ENCODE data around the gene SLC7A10. TPM values are rescaled to one million over a fixed set of nuclear protein-coding genes. Genes with fewer than 3 reads are reported as not detected.

The SLC7A10 gene
- total and polyA plus RNA-seq, 4 donors, result 0.63 TPM; not detected in 3

- DNase-seq (peak in 1 of 2 donors; percentile 34), ATAC-seq (ENCODE audit: low FRiP score) (no peak)
- WGBS, 2 donors, result 54 to 67% methylated on average over 10 of the region's 10 CpGs
- no peaks in the 10 kb centered on the region for H3K9me3 ChIP-seq (ENCODE audit: control insufficient read depth, low read length)
- no peak overlapping the region for H3K4me3 ChIP-seq (ENCODE audit: low read length in 2 of 2)
- intact Hi-C loops (cut with DNase I), result no loop called here
- no peaks in the 10 kb centered on the region for H3K4me1 ChIP-seq (ENCODE audit: control insufficient read depth in 1 of 2, insufficient read depth in 2 of 2, low read length in 2 of 2)
- H3K27ac ChIP-seq (ENCODE audit: low read depth in 1 of 2, low read length in 2 of 2), result no peak overlapping the region
- H3K27me3 ChIP-seq (ENCODE audit: control insufficient read depth in 1 of 2, insufficient read depth in 2 of 2, low read length in 1 of 2), result no peaks in the 10 kb centered on the region
- no peaks in the 10 kb centered on the region for H3K36me3 ChIP-seq (ENCODE audit: control insufficient read depth in 1 of 2, insufficient read depth in 2 of 2, low read length in 1 of 2)
These were observed 16.5 kb upstream of the SLC7A10 start for GRCh38 chr19:33242131-33242530.

GRCh38 chr19:33241530-33242101 is 16.0 kb upstream of the SLC7A10 start:
- 11 to 15% methylated on average over 21 to 22 of the region's 22 CpGs for WGBS, 2 donors
- intact Hi-C loops (cut with DNase I), result no loop called here

GRCh38 chr19:33241091-33241529 is 15.5 kb upstream of the SLC7A10 start:
- intact Hi-C loops (cut with DNase I), result no loop called here
- H3K9me3 ChIP-seq (ENCODE audit: control insufficient read depth, low read length), result no peaks in the 10 kb centered on the region
- H3K4me1 ChIP-seq (ENCODE audit: control insufficient read depth in 1 of 2, insufficient read depth in 2 of 2, low read length in 2 of 2), result no peaks in the 10 kb centered on the region
- DNase-seq (no peak), ATAC-seq (ENCODE audit: low FRiP score) (no peak)
- H3K36me3 ChIP-seq (ENCODE audit: control insufficient read depth in 1 of 2, insufficient read depth in 2 of 2, low read length in 1 of 2), result no peaks in the 10 kb centered on the region
- H3K4me3 ChIP-seq (ENCODE audit: low read length in 2 of 2), result no peak overlapping the region
- no peak overlapping the region for H3K27ac ChIP-seq (ENCODE audit: low read depth in 1 of 2, low read length in 2 of 2)
- WGBS, 2 donors, result 66 to 67% methylated on average over 11 of the region's 11 CpGs
- no peaks in the 10 kb centered on the region for H3K27me3 ChIP-seq (ENCODE audit: control insufficient read depth in 1 of 2, insufficient read depth in 2 of 2, low read length in 1 of 2)

More at GRCh38 chr19:33241530-33242101, 16.0 kb upstream of the SLC7A10 start:
- Histone ChIP-seq H3K4me3 (ENCODE audit: low read length in 2 of 2) (no peak overlapping the region), H3K27me3 (ENCODE audit: control insufficient read depth in 1 of 2, insufficient read depth in 2 of 2, low read length in 1 of 2) (no peaks in the 10 kb centered on the region), H3K4me1 (ENCODE audit: control insufficient read depth in 1 of 2, insufficient read depth in 2 of 2, low read length in 2 of 2) (no peaks in the 10 kb centered on the region), H3K36me3 (ENCODE audit: control insufficient read depth in 1 of 2, insufficient read depth in 2 of 2, low read length in 1 of 2) (no peaks in the 10 kb centered on the region), H3K27ac (ENCODE audit: low read depth in 1 of 2, low read length in 2 of 2) (no peak overlapping the region), H3K9me3 (ENCODE audit: control insufficient read depth, low read length) (no peaks in the 10 kb centered on the region)
- ATAC-seq (ENCODE audit: low FRiP score) (peak; percentile 60), DNase-seq (peak in 1 of 2 donors; percentile 46)

- WGBS, 2 donors, result 84 to 87% methylated on average over 8 of the region's 8 CpGs
- peak in 1 of 2 donors; percentile 42 for DNase-seq
- H3K4me3 ChIP-seq (ENCODE audit: low read length in 2 of 2), result no peak overlapping the region
- intact Hi-C loops (cut with DNase I), result no loop called here
- no peaks in the 10 kb centered on the region for H3K9me3 ChIP-seq (ENCODE audit: control insufficient read depth, low read length)
- H3K27me3 ChIP-seq (ENCODE audit: control insufficient read depth in 1 of 2, insufficient read depth in 2 of 2, low read length in 1 of 2), result no peaks in the 10 kb centered on the region
- no peaks in the 10 kb centered on the region for H3K36me3 ChIP-seq (ENCODE audit: control insufficient read depth in 1 of 2, insufficient read depth in 2 of 2, low read length in 1 of 2)
- H3K4me1 ChIP-seq (ENCODE audit: control insufficient read depth in 1 of 2, insufficient read depth in 2 of 2, low read length in 2 of 2), result no peaks in the 10 kb centered on the region
- no peak overlapping the region for H3K27ac ChIP-seq (ENCODE audit: low read depth in 1 of 2, low read length in 2 of 2)
- ATAC-seq (ENCODE audit: low FRiP score), result no peak
These were observed 14.6 kb upstream of the SLC7A10 start for GRCh38 chr19:33240181-33240771.

GRCh38 chr19:33239223-33239975 is 13.7 kb upstream of the SLC7A10 start:
- WGBS, 2 donors, result 80 to 81% methylated on average over 10 of the region's 10 CpGs
- DNase-seq, result peak in 1 of 2 donors; percentile 15
- no peaks in the 10 kb centered on the region for H3K4me1 ChIP-seq (ENCODE audit: control insufficient read depth in 1 of 2, insufficient read depth in 2 of 2, low read length in 2 of 2)
- intact Hi-C loops (cut with DNase I), result loop anchor here (10.0 kb wide), 1 partner anchor 535 kb away; no protein-coding TSS in a partner anchor
- no peak overlapping the region for H3K27ac ChIP-seq (ENCODE audit: low read depth in 1 of 2, low read length in 2 of 2)
- ATAC-seq (ENCODE audit: low FRiP score), result no peak
- no peaks in the 10 kb centered on the region for H3K9me3 ChIP-seq (ENCODE audit: control insufficient read depth, low read length)
- no peaks in the 10 kb centered on the region for H3K27me3 ChIP-seq (ENCODE audit: control insufficient read depth in 1 of 2, insufficient read depth in 2 of 2, low read length in 1 of 2)
- no peaks in the 10 kb centered on the region for H3K36me3 ChIP-seq (ENCODE audit: control insufficient read depth in 1 of 2, insufficient read depth in 2 of 2, low read length in 1 of 2)
- no peak overlapping the region for H3K4me3 ChIP-seq (ENCODE audit: low read length in 2 of 2)

GRCh38 chr19:33238481-33239149 is 13.0 kb upstream of the SLC7A10 start:
- DNase-seq (peak in 1 of 2 donors; percentile 37), ATAC-seq (ENCODE audit: low FRiP score) (no peak)
- Histone ChIP-seq H3K9me3 (ENCODE audit: control insufficient read depth, low read length) (no peaks in the 10 kb centered on the region), H3K36me3 (ENCODE audit: control insufficient read depth in 1 of 2, insufficient read depth in 2 of 2, low read length in 1 of 2) (no peaks in the 10 kb centered on the region), H3K27me3 (ENCODE audit: control insufficient read depth in 1 of 2, insufficient read depth in 2 of 2, low read length in 1 of 2) (no peaks in the 10 kb centered on the region), H3K4me3 (ENCODE audit: low read length in 2 of 2) (no peak overlapping the region), H3K27ac (ENCODE audit: low read depth in 1 of 2, low read length in 2 of 2) (no peak overlapping the region), H3K4me1 (ENCODE audit: control insufficient read depth in 1 of 2, insufficient read depth in 2 of 2, low read length in 2 of 2) (no peaks in the 10 kb centered on the region)
- 85 to 87% methylated on average over 10 of the region's 10 CpGs for WGBS, 2 donors
- intact Hi-C loops (cut with DNase I), result loop anchor here (10.0 kb wide), 1 partner anchor 536 kb away; no protein-coding TSS in a partner anchor

GRCh38 chr19:33236696-33237390 is 11.2 kb upstream of the SLC7A10 start:
- WGBS, 2 donors, result 83 to 89% methylated on average over 15 to 16 of the region's 16 CpGs
- H3K27me3 ChIP-seq (ENCODE audit: control insufficient read depth in 1 of 2, insufficient read depth in 2 of 2, low read length in 1 of 2), result no peaks in the 10 kb centered on the region
- no peaks in the 10 kb centered on the region for H3K36me3 ChIP-seq (ENCODE audit: control insufficient read depth in 1 of 2, insufficient read depth in 2 of 2, low read length in 1 of 2)
- intact Hi-C loops (cut with DNase I), result loop anchor here (10.0 kb wide), 1 partner anchor 538 kb away; no protein-coding TSS in a partner anchor
- no peak for ATAC-seq (ENCODE audit: low FRiP score)
- no peaks in the 10 kb centered on the region for H3K9me3 ChIP-seq (ENCODE audit: control insufficient read depth, low read length)
- DNase-seq, result peak in 1 of 2 donors; percentile 31
- no peak overlapping the region for H3K4me3 ChIP-seq (ENCODE audit: low read length in 2 of 2)
- no peaks in the 10 kb centered on the region for H3K4me1 ChIP-seq (ENCODE audit: control insufficient read depth in 1 of 2, insufficient read depth in 2 of 2, low read length in 2 of 2)
- no peak overlapping the region for H3K27ac ChIP-seq (ENCODE audit: low read depth in 1 of 2, low read length in 2 of 2)

GRCh38 chr19:33235996-33236350 is 10.3 kb upstream of the SLC7A10 start:
- DNase-seq (peak in 1 of 2 donors; percentile 40), ATAC-seq (ENCODE audit: low FRiP score) (no peak)
- Histone ChIP-seq H3K36me3 (ENCODE audit: control insufficient read depth in 1 of 2, insufficient read depth in 2 of 2, low read length in 1 of 2) (no peaks in the 10 kb centered on the region), H3K27ac (ENCODE audit: low read depth in 1 of 2, low read length in 2 of 2) (no peak overlapping the region), H3K4me3 (ENCODE audit: low read length in 2 of 2) (no peak overlapping the region), H3K9me3 (ENCODE audit: control insufficient read depth, low read length) (no peaks in the 10 kb centered on the region), H3K27me3 (ENCODE audit: control insufficient read depth in 1 of 2, insufficient read depth in 2 of 2, low read length in 1 of 2) (no peaks in the 10 kb centered on the region), H3K4me1 (ENCODE audit: control insufficient read depth in 1 of 2, insufficient read depth in 2 of 2, low read length in 2 of 2) (no peaks in the 10 kb centered on the region)
- WGBS, 2 donors, result 92 to 93% methylated on average over 20 of the region's 20 CpGs
- intact Hi-C loops (cut with DNase I), result loop anchor here (2.0 to 10.0 kb wide), 2 partner anchors 171 to 539 kb away; no protein-coding TSS in a partner anchor
